PC-9 (cell line): ENCODE results near the gene MRPL43.

ENCODE experiments used
- EZH2 ChIP-seq: fragments of 200-600 bp; sonication (generic); IDR thresholded peaks from 2 replicates; pipeline ENCODE4 v1.8.0; 2017; ENCODE audit warnings: antibody characterized with exemption, low read depth
- TF ChIP-seq, protein P1 (sequence below): fragments of 200-600 bp; sonication (generic); conservative IDR thresholded peaks from 2 replicates; pipeline ENCODE4 v1.6.1; 2017; ENCODE audit warnings: mixed run types, antibody characterized with exemption, mild to moderate bottlenecking, moderate library complexity

DNA sequence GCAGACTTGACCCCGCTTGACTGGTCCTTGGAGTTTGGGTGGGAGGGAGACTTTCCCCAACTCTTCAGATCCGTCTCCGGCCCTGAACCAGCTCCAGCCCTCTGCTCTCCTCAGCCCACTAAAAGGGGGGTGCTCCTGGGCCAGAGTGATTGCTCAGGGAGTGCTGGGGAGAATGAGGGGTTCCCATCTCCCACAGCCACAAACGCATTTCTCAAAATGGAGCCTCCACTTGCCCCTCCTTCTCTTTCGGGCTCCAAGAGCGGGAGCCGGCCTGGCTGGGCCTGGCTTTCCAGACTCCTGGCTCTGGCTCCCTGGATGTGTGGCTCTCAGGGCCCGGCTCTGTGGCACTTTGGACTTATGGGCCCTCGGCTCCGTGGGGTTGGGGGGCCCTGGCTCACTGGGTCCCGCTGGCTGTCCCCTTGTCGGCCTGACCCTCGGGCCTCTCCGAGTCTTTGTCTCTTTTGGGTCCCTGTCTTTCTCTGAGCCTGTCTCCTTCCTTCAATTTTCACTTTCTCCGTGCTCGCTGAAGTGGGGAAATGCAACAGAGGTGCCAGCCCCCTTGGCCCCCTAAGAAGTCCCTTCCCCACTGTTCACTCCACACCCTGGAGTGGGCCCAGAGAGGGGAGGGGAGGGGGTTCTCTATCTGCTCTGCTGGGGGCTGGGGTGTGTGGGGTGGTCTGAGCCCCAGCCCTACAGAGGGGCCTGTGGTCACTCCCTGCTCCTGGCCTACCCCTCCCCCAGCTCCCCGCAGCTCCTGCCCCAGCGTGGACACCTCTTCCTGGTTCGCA is 13.0 kb upstream of the MRPL43 start:
- TF ChIP-seq, protein P1, sequence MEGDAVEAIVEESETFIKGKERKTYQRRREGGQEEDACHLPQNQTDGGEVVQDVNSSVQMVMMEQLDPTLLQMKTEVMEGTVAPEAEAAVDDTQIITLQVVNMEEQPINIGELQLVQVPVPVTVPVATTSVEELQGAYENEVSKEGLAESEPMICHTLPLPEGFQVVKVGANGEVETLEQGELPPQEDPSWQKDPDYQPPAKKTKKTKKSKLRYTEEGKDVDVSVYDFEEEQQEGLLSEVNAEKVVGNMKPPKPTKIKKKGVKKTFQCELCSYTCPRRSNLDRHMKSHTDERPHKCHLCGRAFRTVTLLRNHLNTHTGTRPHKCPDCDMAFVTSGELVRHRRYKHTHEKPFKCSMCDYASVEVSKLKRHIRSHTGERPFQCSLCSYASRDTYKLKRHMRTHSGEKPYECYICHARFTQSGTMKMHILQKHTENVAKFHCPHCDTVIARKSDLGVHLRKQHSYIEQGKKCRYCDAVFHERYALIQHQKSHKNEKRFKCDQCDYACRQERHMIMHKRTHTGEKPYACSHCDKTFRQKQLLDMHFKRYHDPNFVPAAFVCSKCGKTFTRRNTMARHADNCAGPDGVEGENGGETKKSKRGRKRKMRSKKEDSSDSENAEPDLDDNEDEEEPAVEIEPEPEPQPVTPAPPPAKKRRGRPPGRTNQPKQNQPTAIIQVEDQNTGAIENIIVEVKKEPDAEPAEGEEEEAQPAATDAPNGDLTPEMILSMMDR = no peak
- no peak for TF ChIP-seq EZH2
